ENCODE measurements around the gene GPC6.

GPC6 gene

DNA sequence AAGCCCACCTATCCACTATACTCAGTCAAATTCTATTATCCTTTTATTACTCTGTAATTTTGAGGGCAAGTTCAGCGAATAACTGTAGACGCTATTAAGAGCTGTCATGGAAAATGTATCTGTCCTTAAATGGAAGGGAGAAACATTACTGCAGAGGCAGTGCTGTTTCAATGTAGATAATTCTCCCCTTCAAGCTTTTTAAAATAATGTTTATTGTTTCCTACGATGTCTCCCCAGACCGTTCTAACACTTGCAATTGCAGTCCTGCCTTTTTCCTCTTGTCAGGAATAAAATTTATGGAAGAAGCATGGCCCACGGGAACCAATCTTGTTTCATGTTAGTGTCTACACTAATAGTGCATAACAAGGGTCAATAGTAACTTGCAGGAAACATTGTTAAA, 159.5 kb downstream of the GPC6 start:
- no peak for DNase-seq

- DNase-seq = no peak
Measured at GRCh38 chr13:93388701-93389100, 162.1 kb downstream of the GPC6 start.

DNA sequence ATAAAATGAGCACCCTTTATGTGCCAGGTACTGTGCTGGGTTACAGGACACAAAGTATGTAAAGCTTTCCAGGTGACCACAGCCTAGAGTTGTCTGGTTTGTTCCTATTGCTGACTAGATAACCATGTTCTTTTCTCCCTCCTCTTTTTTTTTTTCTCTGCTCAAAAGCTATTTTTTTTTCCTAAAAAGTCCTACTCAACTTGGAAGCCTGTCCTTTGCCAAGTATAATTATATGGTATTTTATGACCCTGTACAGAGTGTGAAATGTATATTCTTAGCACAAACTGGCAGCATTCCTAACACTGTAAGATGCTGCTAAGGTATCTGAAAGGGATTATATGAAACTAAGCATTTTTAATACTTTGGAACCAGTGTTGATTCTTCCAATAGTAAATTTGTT, 171.0 kb downstream of the GPC6 start:
- DNase-seq = no peak

- DNase-seq = peak; percentile 21
Measured at GRCh38 chr13:93398167-93399035, 171.8 kb downstream of the GPC6 start.

GRCh38 chr13:93399212-93399611, 172.6 kb downstream of the GPC6 start:
- DNase-seq = peak; percentile 50

- no peak for DNase-seq
Measured at GRCh38 chr13:93406136-93406535, 179.5 kb downstream of the GPC6 start.

GRCh38 chr13:93407551-93407950, 180.9 kb downstream of the GPC6 start:
- no peak for DNase-seq

GRCh38 chr13:93409001-93409400, 182.4 kb downstream of the GPC6 start:
- no peak for DNase-seq

DNA sequence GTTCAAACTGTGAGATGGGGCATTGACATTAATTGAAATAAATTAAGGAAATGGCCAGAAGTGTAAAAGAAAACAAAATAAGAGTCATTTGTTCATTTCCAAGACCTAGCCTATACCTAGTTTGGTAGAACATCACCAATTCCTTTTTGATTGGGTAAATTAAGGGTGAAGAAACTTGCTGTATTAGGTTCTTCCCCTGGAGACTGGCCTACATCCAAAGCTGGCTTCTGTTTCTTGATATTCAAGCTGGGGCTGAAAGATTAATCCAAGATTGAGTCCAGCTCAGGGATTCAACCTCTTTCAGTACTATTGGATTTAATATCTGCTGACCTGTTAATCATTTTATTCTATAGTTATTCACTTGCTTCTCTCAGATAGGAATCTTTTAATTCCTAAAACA, 183.2 kb downstream of the GPC6 start:
- DNase-seq = no peak

DNA sequence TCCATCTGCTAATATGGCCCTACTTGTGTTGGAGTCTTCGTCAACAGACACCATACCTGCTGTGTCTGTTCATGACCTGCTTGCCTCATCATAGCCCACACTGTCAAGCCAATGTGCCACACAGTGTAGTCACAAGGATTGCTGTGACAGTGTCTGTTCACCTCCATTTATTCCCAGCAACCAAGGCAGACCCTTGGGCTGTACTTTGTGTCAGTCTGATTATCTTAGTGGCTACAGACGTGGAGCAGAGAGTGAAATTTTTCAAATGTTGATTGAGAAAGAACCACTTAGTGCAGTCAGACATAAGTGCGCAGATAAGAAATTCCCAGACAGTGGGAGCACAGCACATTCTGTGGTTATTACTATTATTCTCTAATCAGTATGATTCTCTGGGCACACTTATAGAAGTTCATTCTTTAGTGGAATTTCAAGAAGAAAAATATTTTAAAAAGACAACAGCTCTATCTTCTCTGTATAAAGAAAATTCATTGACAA, 184.6 kb downstream of the GPC6 start:
- peak; percentile 60 for DNase-seq

- no peak for DNase-seq
Measured at GRCh38 chr13:93412676-93413075, 186.1 kb downstream of the GPC6 start.

- no peak for DNase-seq
Measured at GRCh38 chr13:93413972-93414717, 187.5 kb downstream of the GPC6 start.

DNA sequence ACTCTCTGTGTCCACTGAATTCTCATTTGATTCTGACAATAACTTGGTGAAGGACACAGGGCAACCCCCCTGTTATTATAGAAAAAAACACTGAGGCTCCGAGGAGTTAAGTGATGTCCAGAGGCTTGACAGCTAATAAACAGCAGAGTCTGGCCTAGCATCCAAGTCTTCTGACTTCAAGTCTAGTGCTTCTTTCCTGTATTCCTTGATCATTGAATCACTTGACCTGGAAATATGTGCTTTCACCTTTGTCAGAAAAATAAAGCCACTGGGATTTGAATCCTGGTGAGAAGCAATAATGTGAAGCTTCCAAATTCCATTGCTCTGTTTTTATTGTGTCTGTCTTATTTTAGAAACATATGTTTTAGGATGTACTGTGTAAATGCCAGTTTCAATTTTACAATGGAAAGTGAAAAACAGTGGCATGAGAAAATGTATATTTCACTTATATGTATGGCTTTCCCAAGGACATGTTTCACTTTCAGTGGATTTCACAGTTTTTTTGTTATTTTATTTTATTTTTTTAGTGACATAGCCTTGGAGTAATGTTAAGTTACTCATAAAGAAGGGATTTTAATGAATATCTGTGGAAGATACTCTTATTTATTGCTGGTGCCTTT, 190.2 kb downstream of the GPC6 start:
- peak; percentile 67 for DNase-seq

GRCh38 chr13:93418398-93418797, 191.8 kb downstream of the GPC6 start:
- no peak for DNase-seq

GRCh38 chr13:93420206-93420605, 193.6 kb downstream of the GPC6 start:
- no peak for DNase-seq

- DNase-seq = no peak
Measured at GRCh38 chr13:93420887-93421286, 194.3 kb downstream of the GPC6 start.

GRCh38 chr13:93422980-93423543, 196.5 kb downstream of the GPC6 start:
- no peak for DNase-seq

- DNase-seq = no peak
Measured at GRCh38 chr13:93425411-93425810, 198.8 kb downstream of the GPC6 start.

DNA sequence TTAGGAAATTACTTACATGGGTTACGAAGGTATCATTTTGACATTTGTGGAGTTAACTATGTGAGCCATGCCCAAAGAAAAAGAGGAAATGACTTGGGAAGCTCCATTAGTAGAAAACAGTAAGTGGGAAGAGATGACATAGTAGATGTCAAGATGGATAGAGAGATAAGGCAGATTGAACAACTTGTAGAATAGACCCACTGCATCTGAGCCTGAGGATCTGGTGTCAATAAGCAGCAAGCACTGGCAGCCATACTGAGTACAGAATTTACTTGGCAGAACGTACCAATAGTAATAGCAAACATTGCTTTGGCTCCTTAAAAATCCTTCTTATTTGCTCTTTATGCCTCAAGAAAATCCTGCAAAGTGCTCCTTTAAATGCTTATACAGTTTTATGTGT, 203.8 kb downstream of the GPC6 start:
- DNase-seq = no peak

- no peak for DNase-seq
Measured at GRCh38 chr13:93435651-93436050, 209.0 kb downstream of the GPC6 start.

- no peak for DNase-seq
Measured at GRCh38 chr13:93437081-93437480, 210.5 kb downstream of the GPC6 start.

- DNase-seq = peak; percentile 38
Measured at GRCh38 chr13:93446238-93446637, 219.6 kb downstream of the GPC6 start.

DNA sequence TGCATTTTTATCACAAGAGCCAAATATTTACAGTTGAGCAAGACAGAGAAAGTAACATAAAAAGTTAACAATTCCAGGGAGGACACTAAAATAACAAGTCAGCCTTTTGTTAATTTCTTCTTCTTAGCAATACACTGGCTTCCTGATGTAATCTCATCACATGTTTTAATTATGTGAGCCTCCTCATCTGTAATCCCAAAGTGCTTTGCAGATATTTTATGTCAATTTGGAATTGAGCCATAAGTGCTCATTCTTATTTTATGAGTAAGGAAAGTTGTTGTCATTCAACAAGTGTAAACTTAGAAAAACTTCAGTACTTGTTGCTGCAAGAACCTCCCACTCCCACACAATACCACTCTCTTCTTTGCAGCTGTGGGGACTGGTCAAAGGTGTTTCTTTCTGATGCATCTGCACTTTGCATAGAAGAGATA, 223.6 kb downstream of the GPC6 start:
- DNase-seq = no peak

All from eye (tissue), 1 donor.